Testis (tissue), 5 donors: ENCODE results near the gene OGFOD1. TPM values are rescaled to one million over a fixed set of nuclear protein-coding genes. Genes with fewer than 3 reads are reported as not detected.

Experiments used
- DNase-seq: peaks from one replicate; pipeline ENCODE4 v3.0.0-alpha.2; 2019
- H3K27ac ChIP-seq, 2 donors: fragments of 200-600 bp; sonication (generic); one replicate each; pipeline ENCODE4 v1.5.1; 2019
- H3K27me3 ChIP-seq: fragments of 200-600 bp; sonication (generic); one replicate; pipeline ENCODE4 v1.5.1; 2019
- H3K36me3 ChIP-seq: fragments of 200-600 bp; sonication (generic); one replicate; pipeline ENCODE4 v1.5.1; 2017; ENCODE audit warnings: low read depth; ENCODE audit errors: missing control alignments
- H3K4me1 ChIP-seq: fragments of 200-600 bp; sonication (generic); one replicate; pipeline ENCODE4 v1.5.1; 2019
- H3K4me3 ChIP-seq, 2 donors: fragments of 200-600 bp; sonication (generic); one replicate each; pipeline ENCODE4 v1.5.1; 2017 to 2019
- H3K9me3 ChIP-seq: fragments of 200-600 bp; sonication (generic); one replicate; pipeline ENCODE4 v1.5.1; 2017
- CTCF ChIP-seq, 3 experiments: fragments of 450-650 bp in 2 of 3; fragments of 200-600 bp in 1 of 3; sonication (generic) in 1 of 3; IDR thresholded peaks; one replicate each; pipeline ENCODE4 v1.5.1; 2016 to 2019; ENCODE audit warnings: antibody characterized with exemption in 3 of 3, mild to moderate bottlenecking in 2 of 3, moderate library complexity in 1 of 3
- POLR2A ChIP-seq: fragments of 450-650 bp; IDR thresholded peaks from one replicate; pipeline ENCODE4 v1.6.1; 2017; ENCODE audit warnings: antibody characterized with exemption, mild to moderate bottlenecking, moderate library complexity
- WGBS, 2 donors: methylation state at CpG; one replicate each; pipeline ENCODE4 v1.1.5; 2018; 5-methylcytosine and 5-hydroxymethylcytosine counted together
- intact Hi-C: fragments of 100-400 bp; cut with DNase I; formaldehyde crosslinking; loops from one replicate; pipeline ENCODE4 v1.15.1; 2023; ENCODE audit warnings: low total_unique reads
- long read RNA-seq, 2 donors: transcript quantifications; one replicate each; lab custom pipeline, GENCODE V29; 2026
- polyA plus RNA-seq: library from polyadenylated mRNA; stranded (reverse); fragments of 350-450 nt; fragmentation: Illumina TruSeq; extraction: RNeasy Lipid Tissue Mini Kit (QIAGEN cat#74804); gene quantifications from one replicate; pipeline ENCODE4 v1.2.3, GENCODE V29; 2014; ENCODE audit warnings: low read depth, low replicate concordance; ENCODE audit not compliant: insufficient read depth
- total RNA-seq, 2 donors: library from RNA; depleted of rRNA; stranded (reverse); fragments of >200 nt; gene quantifications; one replicate each; pipeline ENCODE4 v1.2.3, GENCODE V29; 2016

The OGFOD1 gene
- total RNA-seq (10 to 100 TPM; 26.7 to 34.5 TPM), polyA plus RNA-seq (38.2 TPM)
- long read RNA-seq, donor 1, full-length matches to known transcripts: 8 of 147 reads
- long read RNA-seq, donor 1, partial matches to known transcripts: 139 of 147 reads
- long read RNA-seq, donor 1, other reads (novel, unspliced or antisense): 0 of 147 reads
- long read RNA-seq, donor 2, full-length matches to known transcripts: 3 of 3 reads
- long read RNA-seq, donor 2, partial matches to known transcripts: 0 of 3 reads
- long read RNA-seq, donor 2, other reads (novel, unspliced or antisense): 0 of 3 reads

GRCh38 chr16:56450986-56451752 lies at the start of gene OGFOD1, which contains the start of gene NUDT21:
Gene OGFOD1, plus strand, starts transcription at chr16:56451554. Its CDS starts 59 bp downstream, at chr16:56451613.
Gene NUDT21, minus strand, starts transcription at chr16:56451332. Its CDS starts 130 bp downstream, at chr16:56451202.
- Histone ChIP-seq H3K36me3 (no peaks in the 10 kb centered on the region), H3K27ac (peak within 1 kb of the TSS; percentile 63 to 76), H3K9me3 (no peaks in the 10 kb centered on the region), H3K27me3 (no peaks in the 10 kb centered on the region), H3K4me3 (peak within 1 kb of the TSS; percentile 77 to 98), H3K4me1 (peaks cover 20% of the 10 kb centered on the region)
- no peak for TF ChIP-seq CTCF (IDR thresholded peaks at IDR 0.05)
- peak; percentile 47 for TF ChIP-seq POLR2A
- DNase-seq: peak; percentile 99
- intact Hi-C loops: no loop called here
- WGBS, 2 donors: 0% methylated on average over 31 to 56 of the region's 56 CpGs

- Histone ChIP-seq H3K4me1 (no peaks in the 10 kb centered on the region), H3K4me3 (no peak overlapping the region), H3K36me3 (no peaks in the 10 kb centered on the region), H3K9me3 (no peaks in the 10 kb centered on the region), H3K27ac (no peak overlapping the region), H3K27me3 (no peaks in the 10 kb centered on the region)
- DNase-seq: no peak
- no peak for TF ChIP-seq POLR2A
- intact Hi-C loops: no loop called here
- 67 to 76% methylated on average over 4 of the region's 4 CpGs for WGBS, 2 donors
Observed at GRCh38 chr16:56405977-56406672, 45.2 kb upstream of the OGFOD1 start.

- DNase-seq: no peak
- intact Hi-C loops: no loop called here
- Histone ChIP-seq H3K27ac (no peak overlapping the region), H3K4me1 (no peaks in the 10 kb centered on the region), H3K27me3 (no peaks in the 10 kb centered on the region), H3K36me3 (no peaks in the 10 kb centered on the region), H3K9me3 (no peaks in the 10 kb centered on the region), H3K4me3 (no peak overlapping the region)
- TF ChIP-seq POLR2A (no peak), CTCF (IDR thresholded peaks at IDR 0.05) (no peak)
- WGBS, 2 donors: 81 to 88% methylated on average over 7 of the region's 7 CpGs
Observed at GRCh38 chr16:56408379-56409098, 42.8 kb upstream of the OGFOD1 start.

GRCh38 chr16:56409195-56409594 lies 42.2 kb upstream of the OGFOD1 start:
- H3K36me3 ChIP-seq: no peaks in the 10 kb centered on the region
- TF ChIP-seq POLR2A (no peak), CTCF (IDR thresholded peaks at IDR 0.05) (no peak)
- no peak overlapping the region for H3K27ac ChIP-seq
- 91 to 95% methylated on average over 4 of the region's 4 CpGs for WGBS, 2 donors
- no peak overlapping the region for H3K4me3 ChIP-seq
- H3K4me1 ChIP-seq: no peaks in the 10 kb centered on the region
- no peaks in the 10 kb centered on the region for H3K9me3 ChIP-seq
- intact Hi-C loops: no loop called here
- no peaks in the 10 kb centered on the region for H3K27me3 ChIP-seq
- no peak for DNase-seq
